K562 (cell line): ENCODE data around the gene UBA1. TPM values are rescaled to one million over a fixed set of nuclear protein-coding genes. Genes with fewer than 3 reads are reported as not detected.

Experiments
- ATAC-seq: fragments of 200-7000 bp; cut with Tn5 transposase; 3 replicates; pipeline ENCODE4 v1.9.1; 2020; ENCODE audit warnings: moderate library complexity
- BruUV-seq: library from RNA; stranded (reverse); fragments of 400-500 nt; replicated peaks from 2 replicates; lab custom pipeline; 2021; lab: Mats Ljungman, UMichigan
- CTCF ChIA-PET: fragments of 300-600 bp; formaldehyde crosslinking; extraction: SDS; loops from one replicate; lab custom pipeline; 2021; ENCODE audit warnings: low intra/inter-chr PET ratio; lab: Yijun Ruan, JAX
- POLR2A ChIA-PET: fragments of 300-600, 350-650 bp; sonication (Branson Sonifier 250); formaldehyde crosslinking; extraction: SDS; loops from one replicate; lab custom pipeline; 2021; ENCODE audit warnings: antibody characterized with exemption, inconsistent platforms; lab: Yijun Ruan, JAX
- DNase-seq, 4 experiments: peaks; one replicate each; pipeline versions ENCODE4 v3.0.0 to v3.0.0-alpha.2; 2011 to 2018; ENCODE audit warnings: low spot score in 3 of 4, mixed read lengths in 3 of 4; ENCODE audit errors: extremely low read depth in 1 of 4
- FAIRE-seq: peaks from 2 replicates; lab custom pipeline; 2011; peaks lifted over from hg19 to GRCh38; lab: Jason Lieb, UNC
- H2AFZ ChIP-seq: 2 replicates; pipeline ENCODE4 v1.6.0; 2011; ENCODE audit warnings: low read depth, low read length, control low read depth, inconsistent platforms
- H3K27ac ChIP-seq: fragments of 200-600 bp; 3 replicates; pipeline ENCODE4 v1.8.0; 2011; ENCODE audit warnings: low read depth, mild to moderate bottlenecking, control low read depth, inconsistent platforms, low read length, moderate library complexity, mixed read lengths; ENCODE audit errors: extremely low read depth
- H3K27me3 ChIP-seq, 2 experiments: fragments of 300-600 bp in 1 of 2; 2 replicates in 1 of 2; 3 replicates in 1 of 2; pipeline versions ENCODE4 v1.6.0 to v1.8.0; 2011; ENCODE audit warnings: inconsistent platforms in 2 of 2, low read length in 2 of 2, mild to moderate bottlenecking in 1 of 2, mixed read lengths in 1 of 2, moderate library complexity in 1 of 2; ENCODE audit not compliant: control insufficient read depth in 2 of 2, insufficient read depth in 2 of 2
- H3K36me3 ChIP-seq: fragments of 300-600 bp; 3 replicates; pipeline ENCODE4 v1.8.0; 2011; ENCODE audit warnings: mild to moderate bottlenecking, low read length, inconsistent platforms; ENCODE audit not compliant: control insufficient read depth, insufficient read depth
- H3K4me1 ChIP-seq, 2 experiments: fragments of 200-600 bp in 1 of 2; replicated peaks in 1 of 2; 2 replicates in 1 of 2; 3 replicates in 1 of 2; pipeline versions ENCODE4 v1.5.1 to v1.8.0; 2011; ENCODE audit warnings: inconsistent platforms in 2 of 2, low read length in 2 of 2, mild to moderate bottlenecking in 1 of 2, mixed read lengths in 1 of 2, moderate library complexity in 1 of 2; ENCODE audit not compliant: control insufficient read depth in 2 of 2, insufficient read depth in 2 of 2
- H3K4me2 ChIP-seq: 2 replicates; pipeline ENCODE4 v1.6.1; 2011; ENCODE audit warnings: low read length, control low read depth, inconsistent platforms, mixed read lengths; ENCODE audit not compliant: insufficient read depth
- H3K4me3 ChIP-seq: fragments of 200-600 bp; sonication (generic), shearing (Covaris generic); 2 replicates; pipeline ENCODE4 v1.5.1; 2016; ENCODE audit warnings: control low read depth, inconsistent platforms
- H3K79me2 ChIP-seq: fragments of 200-600 bp; 3 replicates; pipeline ENCODE4 v1.8.0; 2011; ENCODE audit warnings: low read length, inconsistent platforms; ENCODE audit not compliant: control insufficient read depth, insufficient read depth
- H3K9ac ChIP-seq, 2 experiments: 2 replicates each; pipeline versions ENCODE4 v1.6.0 to v1.6.1; 2011; ENCODE audit warnings: low read depth in 2 of 2, low read length in 2 of 2, control low read depth in 1 of 2, inconsistent platforms in 1 of 2, mild to moderate bottlenecking in 1 of 2, mixed read lengths in 1 of 2; ENCODE audit not compliant: insufficient read depth in 1 of 2
- H3K9me1 ChIP-seq: one replicate; pipeline ENCODE4 v1.6.0; 2011; ENCODE audit warnings: inconsistent platforms, mild to moderate bottlenecking, low read length, moderate library complexity; ENCODE audit not compliant: control insufficient read depth, insufficient read depth
- H3K9me3 ChIP-seq: replicated peaks from 2 replicates; pipeline ENCODE4 v1.5.1; 2011; ENCODE audit warnings: low read depth, low read length, inconsistent platforms; ENCODE audit not compliant: control insufficient read depth, insufficient read depth
- H4K20me1 ChIP-seq: replicated peaks from 2 replicates; pipeline ENCODE4 v1.6.1; 2011; ENCODE audit warnings: low read length, inconsistent platforms, mixed read lengths; ENCODE audit not compliant: control insufficient read depth, insufficient read depth
- BCL6 ChIP-seq: fragments of 250-450 bp; sonication (Bioruptor Pico); IDR thresholded peaks from 2 replicates; pipeline ENCODE4 v1.4.0; 2020
- HINFP ChIP-seq: fragments of 450-650 bp; conservative IDR thresholded peaks from 2 replicates; pipeline ENCODE4 v1.6.1; 2016; ENCODE audit warnings: missing genetic modification characterization, low read depth, mild to moderate bottlenecking, control low read depth, missing compliant biosample characterization
- JUND ChIP-seq, 2 experiments: IDR thresholded peaks; 2 replicates in 1 of 2; 3 replicates in 1 of 2; pipeline ENCODE4 v1.6.1; 2011; ENCODE audit warnings: borderline replicate concordance in 2 of 2, low read depth in 2 of 2, low read length in 2 of 2, improper control_type of control experiment in 1 of 2, missing biosample characterization in 1 of 2, missing genetic modification characterization in 1 of 2, missing genetic modification reagents in 1 of 2
- NCOA2 ChIP-seq, 2 experiments: fragments of 450-650 bp; IDR thresholded peaks; 2 replicates each; pipeline ENCODE4 v1.6.1; 2018; ENCODE audit warnings: mild to moderate bottlenecking in 2 of 2, moderate library complexity in 1 of 2; ENCODE audit not compliant: partially characterized antibody in 2 of 2
- RAD51 ChIP-seq: fragments of 450-650 bp; IDR thresholded peaks from 2 replicates; pipeline ENCODE4 v1.7.1; 2016; ENCODE audit warnings: low read depth, mild to moderate bottlenecking, borderline replicate concordance
- RBBP5 ChIP-seq: fragments of 200-600 bp; sonication (generic); IDR thresholded peaks from 2 replicates; pipeline ENCODE4 v1.6.1; 2012; ENCODE audit warnings: borderline replicate concordance, mild to moderate bottlenecking, low read length, control low read depth, inconsistent platforms; ENCODE audit not compliant: insufficient read depth, poor library complexity, severe bottlenecking
- ZEB2 ChIP-seq: fragments of 450-650 bp; IDR thresholded peaks from 2 replicates; pipeline ENCODE4 v1.6.1; 2016
- ZFP1 ChIP-seq: fragments of 450-650 bp; formaldehyde crosslinking; IDR thresholded peaks from 2 replicates; pipeline ENCODE4 v1.4.0; 2020; ENCODE audit warnings: mild to moderate bottlenecking, mixed read lengths
- ZNF655 ChIP-seq: fragments of 250-450 bp; sonication (Bioruptor Pico); IDR thresholded peaks from 2 replicates; pipeline ENCODE4 v1.5.0; 2021
- ZNF707 ChIP-seq: fragments of 250-450 bp; sonication (Bioruptor Pico); conservative IDR thresholded peaks from 2 replicates; pipeline ENCODE4 v1.8.0; 2022; ENCODE audit warnings: inconsistent platforms, mild to moderate bottlenecking, moderate library complexity
- WGBS: fragments of 100-300 bp; shearing (Covaris generic); methylation state at CpG from one replicate; pipeline ENCODE4 v1.1.6; 2016; ENCODE audit warnings: low coverage, mixed read lengths; ENCODE audit not compliant: insufficient coverage; ENCODE audit errors: missing lambda C conversion rate; 5-methylcytosine and 5-hydroxymethylcytosine counted together
- in situ Hi-C: fragments of 300-500 bp; cut with MboI; formaldehyde crosslinking; loops from 4 replicates; pipeline ENCODE4 v1.15.0; 2018; ENCODE audit warnings: inconsistent platforms, mixed read lengths
- intact Hi-C: fragments of 100-400 bp; cut with micrococcal nuclease; formaldehyde crosslinking; loops from 2 replicates; pipeline ENCODE4 v1.14.2; 2022
- polyA plus RNA-seq, 8 experiments: library from polyadenylated mRNA; depleted of rRNA in 4 of 8; stranded (reverse) in 5 of 8; unstranded in 3 of 8; fragments of >200 nt; fragmentation: Nextera tagmentation in 2 of 8; fragmentation: Illumina TruSeq in 1 of 8; extraction: Ambion mirVana in 2 of 8; extraction: Trizol in 1 of 8; gene quantifications; 2 replicates each; pipeline versions ENCODE4 v1.2.1 to v1.2.3, GENCODE V29; 2011 to 2014; ENCODE audit warnings: inconsistent platforms in 1 of 8, missing spikeins in 1 of 8
- total RNA-seq, 7 experiments: library from RNA; depleted of rRNA in 6 of 7; stranded (reverse); fragments of >200 nt in 6 of 7; fragmentation: Illumina TruSeq in 2 of 7; extraction: Trizol in 2 of 7; gene quantifications; 2 replicates each; pipeline versions ENCODE4 v1.2.1 to v1.2.3, GENCODE V29; 2011 to 2021; ENCODE audit warnings: low replicate concordance in 1 of 7
- TF ChIP-seq, protein P1 (sequence below): sonication (generic); formaldehyde crosslinking; IDR thresholded peaks from 2 replicates; pipeline ENCODE4 v1.8.0; 2022; ENCODE audit warnings: mild to moderate bottlenecking, missing genetic modification reagents

Gene UBA1
- total and polyA plus RNA-seq, 9 of the 15 experiments (the other 6 are each of a cell fraction or from before 2014, with no cell fraction given) = 32.0 to 174 (median 93.6) TPM

GRCh38 chrX:47233333-47234113 is 39.9 kb downstream of the UBA1 start:
- Histone ChIP-seq H3K9me1 (no peaks in the 10 kb centered on the region), H3K4me2 (peak overlapping the region; percentile 92), H3K9ac (peak overlapping the region; percentile 81 to 96), H3K9me3 (no peaks in the 10 kb centered on the region), H3K27ac (peak overlapping the region; percentile 93), H3K4me1 (peaks cover 6 to 12% of the 10 kb centered on the region in 2 experiments; a peak in 4 of 5 replicates), H3K27me3 (no peaks in the 10 kb centered on the region; a peak in 1 of 5 replicates), H4K20me1 (no peaks in the 10 kb centered on the region), H3K79me2 (peaks cover 30% of the 10 kb centered on the region), H3K36me3 (peaks cover 4% of the 10 kb centered on the region; the same call in 1 of the 3 replicates), H2AFZ (peak overlapping the region; percentile 90), H3K4me3 (peak overlapping the region; percentile 65)
- CTCF ChIA-PET = no interaction called here
- WGBS = 2% methylated on average over 26 of the region's 51 CpGs
- peak; percentile 90 for ATAC-seq
- in situ Hi-C loops = no loop called here
- BruUV-seq = no TSS peak
- POLR2A ChIA-PET = interaction anchor here (0.7 to 1.9 kb wide), 3 partner anchors 9 to 16 kb away, joined by 5 to 10 read pairs (median 6); partner anchors contain the start of gene CDK16
- peak; percentile 85 to 95 (median 88) for DNase-seq
- intact Hi-C loops = loop anchor here (1.0 kb wide), 1 partner anchor 15 kb away; the partner anchor contains the start of gene CDK16
- peak; percentile 96 for FAIRE-seq
- TF ChIP-seq ZEB2 = no peak
- no peak for TF ChIP-seq NCOA2 (IDR thresholded peaks at IDR 0.05; ENCODE audit: partially characterized antibody in 2 of 2)
- TF ChIP-seq BCL6 (CRISPR knock-in tag) = no peak
- TF ChIP-seq RAD51 = no peak
- TF ChIP-seq JUND (IDR thresholded peaks at IDR 0.05; ENCODE audit: borderline replicate concordance, low read depth, low read length) = no peak; the same call in 1 of the 2 replicates
- TF ChIP-seq JUND (tag; IDR thresholded peaks at IDR 0.05; ENCODE audit: borderline replicate concordance, low read depth, low read length) = peak; percentile 60; the same call in 1 of the 3 replicates
- TF ChIP-seq ZNF655 = no peak
- no peak for TF ChIP-seq HINFP
- no peak for TF ChIP-seq ZFP1
- TF ChIP-seq RBBP5 = no peak
- TF ChIP-seq, protein P1, sequence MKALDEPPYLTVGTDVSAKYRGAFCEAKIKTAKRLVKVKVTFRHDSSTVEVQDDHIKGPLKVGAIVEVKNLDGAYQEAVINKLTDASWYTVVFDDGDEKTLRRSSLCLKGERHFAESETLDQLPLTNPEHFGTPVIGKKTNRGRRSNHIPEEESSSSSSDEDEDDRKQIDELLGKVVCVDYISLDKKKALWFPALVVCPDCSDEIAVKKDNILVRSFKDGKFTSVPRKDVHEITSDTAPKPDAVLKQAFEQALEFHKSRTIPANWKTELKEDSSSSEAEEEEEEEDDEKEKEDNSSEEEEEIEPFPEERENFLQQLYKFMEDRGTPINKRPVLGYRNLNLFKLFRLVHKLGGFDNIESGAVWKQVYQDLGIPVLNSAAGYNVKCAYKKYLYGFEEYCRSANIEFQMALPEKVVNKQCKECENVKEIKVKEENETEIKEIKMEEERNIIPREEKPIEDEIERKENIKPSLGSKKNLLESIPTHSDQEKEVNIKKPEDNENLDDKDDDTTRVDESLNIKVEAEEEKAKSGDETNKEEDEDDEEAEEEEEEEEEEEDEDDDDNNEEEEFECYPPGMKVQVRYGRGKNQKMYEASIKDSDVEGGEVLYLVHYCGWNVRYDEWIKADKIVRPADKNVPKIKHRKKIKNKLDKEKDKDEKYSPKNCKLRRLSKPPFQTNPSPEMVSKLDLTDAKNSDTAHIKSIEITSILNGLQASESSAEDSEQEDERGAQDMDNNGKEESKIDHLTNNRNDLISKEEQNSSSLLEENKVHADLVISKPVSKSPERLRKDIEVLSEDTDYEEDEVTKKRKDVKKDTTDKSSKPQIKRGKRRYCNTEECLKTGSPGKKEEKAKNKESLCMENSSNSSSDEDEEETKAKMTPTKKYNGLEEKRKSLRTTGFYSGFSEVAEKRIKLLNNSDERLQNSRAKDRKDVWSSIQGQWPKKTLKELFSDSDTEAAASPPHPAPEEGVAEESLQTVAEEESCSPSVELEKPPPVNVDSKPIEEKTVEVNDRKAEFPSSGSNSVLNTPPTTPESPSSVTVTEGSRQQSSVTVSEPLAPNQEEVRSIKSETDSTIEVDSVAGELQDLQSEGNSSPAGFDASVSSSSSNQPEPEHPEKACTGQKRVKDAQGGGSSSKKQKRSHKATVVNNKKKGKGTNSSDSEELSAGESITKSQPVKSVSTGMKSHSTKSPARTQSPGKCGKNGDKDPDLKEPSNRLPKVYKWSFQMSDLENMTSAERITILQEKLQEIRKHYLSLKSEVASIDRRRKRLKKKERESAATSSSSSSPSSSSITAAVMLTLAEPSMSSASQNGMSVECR = no peak
- no peak for TF ChIP-seq ZNF707
